NCI-H1105 treated with DMSO at 0.1 percent for 48 hours (cell line): ENCODE measurements around the gene WDR90.

ENCODE experiments used
- DNase-seq: peaks from one replicate; lab custom pipeline; 2025; lab: John Stamatoyannopoulos, UW

WDR90 gene

GRCh38 chr16:676565-676902 lies 27.4 kb downstream of the WDR90 start:
- no peak for DNase-seq

- DNase-seq, result peak; percentile 88
Observed at GRCh38 chr16:676913-677312, 27.7 kb downstream of the WDR90 start.

DNA sequence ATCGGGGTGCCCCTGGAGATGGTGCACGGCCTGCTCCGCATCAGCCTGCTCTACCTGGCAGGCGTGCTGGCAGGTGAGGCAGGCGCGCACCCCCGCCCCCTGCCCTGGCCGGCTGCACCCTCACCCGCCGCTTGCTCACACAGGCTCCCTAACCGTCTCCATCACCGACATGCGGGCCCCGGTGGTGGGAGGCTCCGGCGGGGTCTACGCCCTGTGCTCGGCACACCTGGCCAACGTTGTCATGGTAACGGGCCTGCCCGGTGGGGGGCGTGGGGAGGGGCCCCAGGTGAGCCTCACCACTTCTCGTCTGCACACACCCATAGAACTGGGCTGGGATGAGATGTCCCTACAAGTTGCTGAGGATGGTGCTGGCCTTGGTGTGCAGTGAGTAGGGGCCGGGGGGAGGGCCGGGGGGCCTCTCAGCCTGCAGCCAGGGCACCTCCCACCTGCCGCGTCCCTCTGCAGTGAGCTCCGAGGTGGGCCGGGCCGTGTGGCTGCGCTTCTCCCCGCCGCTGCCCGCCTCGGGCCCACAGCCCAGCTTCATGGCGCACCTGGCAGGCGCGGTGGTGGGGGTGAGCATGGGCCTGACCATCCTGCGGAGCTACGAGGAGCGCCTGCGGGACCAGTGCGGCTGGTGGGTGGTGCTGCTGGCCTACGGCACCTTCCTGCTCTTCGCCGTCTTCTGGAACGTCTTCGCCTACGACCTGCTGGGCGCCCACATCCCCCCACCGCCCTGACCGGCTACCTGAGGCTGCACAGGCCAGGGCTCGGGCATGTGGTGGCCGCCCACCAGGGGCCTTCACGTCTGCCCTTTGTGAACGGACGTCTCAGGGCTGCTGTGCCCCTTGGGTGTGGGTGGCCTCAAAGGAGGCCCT lies 28.4 kb downstream of the WDR90 start:
- peak; percentile 81 for DNase-seq

GRCh38 chr16:678209-678857 lies 29.2 kb downstream of the WDR90 start:
- no peak for DNase-seq

GRCh38 chr16:678858-679813 lies 30.0 kb downstream of the WDR90 start:
- no peak for DNase-seq

- DNase-seq, result peak; percentile 26
Observed at GRCh38 chr16:679814-680624, 30.9 kb downstream of the WDR90 start, which contains the start of gene STUB1. Gene STUB1 (plus strand): TSS chr16:680410. CDS start chr16:680526, 116 bp downstream.

- no peak for DNase-seq
Observed at GRCh38 chr16:680625-680945, 31.4 kb downstream of the WDR90 start.

GRCh38 chr16:680967-681745 lies 32.0 kb downstream of the WDR90 start:
- no peak for DNase-seq

DNA sequence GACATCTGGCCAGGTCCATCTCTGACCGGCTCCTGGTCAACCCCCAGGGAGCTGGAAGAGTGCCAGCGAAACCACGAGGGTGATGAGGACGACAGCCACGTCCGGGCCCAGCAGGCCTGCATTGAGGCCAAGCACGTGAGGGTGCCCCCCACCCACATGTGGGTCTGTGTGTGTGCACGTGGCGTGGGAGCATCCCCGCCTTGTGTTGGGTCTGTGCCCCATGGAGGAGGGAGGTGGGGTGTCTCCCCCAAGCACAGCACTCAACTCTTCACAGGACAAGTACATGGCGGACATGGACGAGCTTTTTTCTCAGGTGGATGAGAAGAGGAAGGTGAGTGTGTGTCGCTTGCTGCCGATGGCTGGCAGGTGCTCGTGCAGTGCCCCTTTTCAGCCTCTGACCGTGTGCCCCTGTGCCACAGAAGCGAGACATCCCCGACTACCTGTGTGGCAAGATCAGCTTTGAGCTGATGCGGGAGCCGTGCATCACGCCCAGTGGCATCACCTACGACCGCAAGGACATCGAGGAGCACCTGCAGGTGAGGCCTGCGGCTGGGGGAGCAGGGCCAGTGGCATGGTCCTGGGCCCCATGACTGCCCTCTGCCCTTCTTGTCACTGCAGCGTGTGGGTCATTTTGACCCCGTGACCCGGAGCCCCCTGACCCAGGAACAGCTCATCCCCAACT lies 32.7 kb downstream of the WDR90 start:
- DNase-seq, result no peak

DNA sequence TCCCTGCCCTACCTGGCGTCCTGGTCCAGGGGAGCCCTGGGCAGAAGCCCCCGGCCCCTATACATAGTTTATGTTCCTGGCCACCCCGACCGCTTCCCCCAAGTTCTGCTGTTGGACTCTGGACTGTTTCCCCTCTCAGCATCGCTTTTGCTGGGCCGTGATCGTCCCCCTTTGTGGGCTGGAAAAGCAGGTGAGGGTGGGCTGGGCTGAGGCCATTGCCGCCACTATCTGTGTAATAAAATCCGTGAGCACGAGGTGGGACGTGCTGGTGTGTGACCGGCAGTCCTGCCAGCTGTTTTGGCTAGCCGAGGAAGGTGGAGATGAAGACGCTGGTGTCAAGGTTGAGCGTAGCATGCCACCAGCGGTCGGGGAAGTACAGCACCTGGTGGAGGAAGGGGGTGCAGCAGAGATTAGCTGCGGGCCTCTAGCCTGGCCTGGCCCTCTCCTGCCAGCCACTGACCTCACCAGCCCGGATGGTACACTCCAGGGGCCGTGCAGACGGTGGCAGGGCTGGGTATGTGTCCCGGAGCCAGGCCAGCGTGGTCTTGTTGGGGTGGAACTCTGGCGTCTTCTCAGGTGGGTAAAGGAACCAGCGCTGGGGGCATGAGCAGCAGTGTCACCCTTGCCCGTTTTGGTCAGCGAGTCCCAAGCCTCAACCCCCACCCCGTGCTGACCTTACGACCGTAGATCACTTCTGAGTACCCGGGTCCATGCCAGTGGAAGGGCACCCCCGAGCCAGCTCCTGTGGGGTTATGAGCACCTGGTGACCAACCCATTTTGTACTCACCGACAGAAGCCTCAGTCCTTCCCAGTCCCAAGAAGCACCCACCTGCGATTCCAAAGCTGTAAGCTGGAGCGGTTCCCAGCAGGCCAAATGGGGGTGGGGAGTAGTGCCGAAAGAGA lies 33.6 kb downstream of the WDR90 start:
- DNase-seq, result no peak

GRCh38 chr16:683396-684070 lies 34.4 kb downstream of the WDR90 start:
- no peak for DNase-seq

DNA sequence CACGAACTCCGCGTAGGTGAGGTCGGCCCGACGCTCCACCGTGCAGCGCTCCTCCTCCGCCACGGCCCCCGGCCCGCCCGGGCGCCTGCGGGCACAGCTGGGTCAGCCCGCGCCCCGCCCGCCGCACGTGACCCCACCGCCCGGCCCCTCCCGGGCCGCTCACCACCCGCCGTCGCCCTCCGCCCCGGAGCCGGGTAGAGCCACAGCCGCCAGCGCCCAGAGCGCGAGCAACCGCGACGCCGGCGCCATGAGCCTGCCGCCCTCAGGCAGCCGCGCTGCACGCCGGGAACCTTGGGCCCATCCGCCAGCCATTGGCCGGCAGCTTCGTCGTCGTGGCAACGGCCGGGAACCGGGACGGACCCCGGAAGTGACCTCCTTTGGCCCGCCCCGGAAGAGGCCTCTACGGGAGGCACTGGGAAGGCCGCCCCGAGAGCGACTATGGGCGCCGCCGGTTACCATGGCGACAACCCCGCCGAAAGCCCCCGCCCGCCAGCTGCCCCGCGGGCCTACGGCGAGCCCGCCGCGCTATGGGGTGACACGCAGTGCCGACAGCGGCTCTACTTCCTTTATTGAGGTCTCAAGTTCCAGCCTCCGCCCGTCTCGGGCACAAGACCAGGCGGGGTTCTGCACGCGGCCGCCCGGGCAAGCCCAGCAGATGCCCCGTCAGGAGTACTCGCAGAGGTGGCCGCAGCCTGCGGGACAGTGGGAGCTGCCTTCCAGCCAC lies 35.1 kb downstream of the WDR90 start, which contains the start of gene JMJD8:
JMJD8 (minus strand) TSS at position 264 of the 724 bp plus-strand sequence; CDS start at position 249, 15 bp downstream.
- DNase-seq, result peak; percentile 83

GRCh38 chr16:684961-685696 lies 36.0 kb downstream of the WDR90 start:
- DNase-seq, result peak; percentile 63

GRCh38 chr16:685967-686366 lies 36.8 kb downstream of the WDR90 start:
- DNase-seq, result no peak

DNA sequence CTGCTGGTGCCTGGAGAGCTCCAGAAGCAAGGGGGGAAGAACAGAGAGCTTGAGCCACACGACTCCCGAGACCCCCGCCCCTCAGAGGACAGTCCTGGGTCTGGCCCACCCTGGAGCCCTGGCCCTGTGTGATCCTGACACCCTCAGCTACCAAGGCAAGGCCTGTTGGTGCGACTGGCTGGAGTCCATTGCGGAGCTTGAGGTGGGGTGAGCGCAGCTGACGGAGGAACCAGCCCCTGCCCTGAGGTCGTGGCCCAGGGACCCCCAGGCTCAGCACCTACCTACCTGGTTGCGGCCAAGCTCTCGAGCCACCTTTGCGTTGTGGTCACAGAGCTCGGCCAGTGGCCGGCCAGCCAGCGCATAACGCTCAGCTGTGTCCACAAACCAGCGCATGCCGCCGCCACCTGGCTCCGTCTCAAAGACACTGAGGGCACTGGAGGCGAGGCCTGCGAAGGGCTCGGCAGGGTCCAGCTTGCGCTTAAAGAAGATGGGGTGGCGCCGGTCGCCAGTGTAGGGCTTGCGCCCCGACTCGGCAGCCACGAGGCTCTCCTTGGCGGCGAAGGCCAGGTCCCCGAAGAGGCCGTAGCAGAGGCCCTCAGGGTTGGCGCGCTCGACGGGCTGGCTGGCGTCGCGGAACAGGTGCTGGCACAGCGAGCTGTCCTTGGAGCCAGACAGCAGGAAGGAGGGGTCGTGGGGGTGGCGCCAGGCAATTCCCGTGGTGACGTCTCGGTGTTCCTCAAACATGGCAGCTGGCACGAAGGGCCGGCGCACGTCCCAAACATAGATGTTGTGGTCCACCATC lies 37.5 kb downstream of the WDR90 start:
- DNase-seq, result no peak

GRCh38 chr16:687499-687898 lies 38.3 kb downstream of the WDR90 start:
- no peak for DNase-seq
